Aorta (tissue), 5 donors: ENCODE data around the gene EFCAB6. TPM values are rescaled to one million over a fixed set of nuclear protein-coding genes. Genes with fewer than 3 reads are reported as not detected.
A peak's percentile ranks its signal among the peaks of the same experiment; 100 is the strongest.

ENCODE experiments used
- ATAC-seq: fragments of 200-7000 bp; cut with Tn5 transposase; one replicate; pipeline ENCODE4 v1.9.1; 2022; ENCODE audit warnings: moderate library complexity; ENCODE audit not compliant: low FRiP score
- DNase-seq, 2 donors: peaks; one replicate each; pipeline ENCODE4 v3.0.0-alpha.2; 2020
- H3K27ac ChIP-seq, 2 donors: one replicate each; pipeline ENCODE4 v1.5.1; 2013; ENCODE audit warnings: low read length in 2 of 2, mild to moderate bottlenecking in 2 of 2, moderate library complexity in 2 of 2, control low read depth in 1 of 2, inconsistent platforms in 1 of 2, low read depth in 1 of 2
- H3K27me3 ChIP-seq, 2 donors: one replicate each; pipeline ENCODE4 v1.6.1; 2013; ENCODE audit warnings: control low read depth in 1 of 2, low read length in 1 of 2, mild to moderate bottlenecking in 1 of 2, moderate library complexity in 1 of 2; ENCODE audit not compliant: insufficient read depth in 2 of 2, control insufficient read depth in 1 of 2
- H3K36me3 ChIP-seq, 2 donors: one replicate each; pipeline ENCODE4 v1.6.1; 2013; ENCODE audit warnings: control low read depth in 1 of 2, low read length in 1 of 2, mild to moderate bottlenecking in 1 of 2; ENCODE audit not compliant: insufficient read depth in 2 of 2, control insufficient read depth in 1 of 2
- H3K4me1 ChIP-seq, 2 donors: one replicate each; pipeline ENCODE4 v1.6.1; 2013; ENCODE audit warnings: low read length in 2 of 2, control low read depth in 1 of 2, mild to moderate bottlenecking in 1 of 2, moderate library complexity in 1 of 2; ENCODE audit not compliant: insufficient read depth in 2 of 2, control insufficient read depth in 1 of 2
- H3K4me3 ChIP-seq, 2 donors: one replicate each; pipeline ENCODE4 v1.5.1; 2013; ENCODE audit warnings: low read length in 2 of 2, control low read depth in 1 of 2, mild to moderate bottlenecking in 1 of 2
- H3K9me3 ChIP-seq: one replicate; pipeline ENCODE4 v1.6.1; 2013; ENCODE audit warnings: mild to moderate bottlenecking, low read length; ENCODE audit not compliant: control insufficient read depth
- WGBS, 2 donors: extraction: QIAGEN DNeasy Blood & Tissue Kit; methylation state at CpG; one replicate each; pipeline ENCODE4 v1.1.7; 2013; 5-methylcytosine and 5-hydroxymethylcytosine counted together
- intact Hi-C, 2 donors: fragments of 100-400 bp; cut with DNase I; formaldehyde crosslinking; loops; one replicate each; pipeline versions ENCODE4 v1.14.2 to v1.15.0; 2022
- polyA plus RNA-seq, 2 donors: library from polyadenylated mRNA; stranded (reverse); fragments of 200-250 nt; gene quantifications; one replicate each; pipeline ENCODE4 v1.2.3, GENCODE V29; 2013
- total RNA-seq, 2 donors: library from RNA; stranded (reverse); fragmentation: NEBNext Ultra II Directional; extraction: Animal tissue kit (Norgen Biotek cat#: 25700); gene quantifications; one replicate each; pipeline ENCODE4 v1.2.1, GENCODE V29; 2021
- donor health status: healthy with polysubstance abuse.
- donor health status: Bipolar disorder and iron deficiency.
- donor health status: DM: no; HTN: no; CAD: no.
- donor health status: DM: no; HTN: no; CAD: no.
- donor health status: DM: yes; HTN: yes; CAD: no.

Gene EFCAB6
- total and polyA plus RNA-seq, 4 donors, result 0.88 to 2.6 (median 1.8) TPM

DNA sequence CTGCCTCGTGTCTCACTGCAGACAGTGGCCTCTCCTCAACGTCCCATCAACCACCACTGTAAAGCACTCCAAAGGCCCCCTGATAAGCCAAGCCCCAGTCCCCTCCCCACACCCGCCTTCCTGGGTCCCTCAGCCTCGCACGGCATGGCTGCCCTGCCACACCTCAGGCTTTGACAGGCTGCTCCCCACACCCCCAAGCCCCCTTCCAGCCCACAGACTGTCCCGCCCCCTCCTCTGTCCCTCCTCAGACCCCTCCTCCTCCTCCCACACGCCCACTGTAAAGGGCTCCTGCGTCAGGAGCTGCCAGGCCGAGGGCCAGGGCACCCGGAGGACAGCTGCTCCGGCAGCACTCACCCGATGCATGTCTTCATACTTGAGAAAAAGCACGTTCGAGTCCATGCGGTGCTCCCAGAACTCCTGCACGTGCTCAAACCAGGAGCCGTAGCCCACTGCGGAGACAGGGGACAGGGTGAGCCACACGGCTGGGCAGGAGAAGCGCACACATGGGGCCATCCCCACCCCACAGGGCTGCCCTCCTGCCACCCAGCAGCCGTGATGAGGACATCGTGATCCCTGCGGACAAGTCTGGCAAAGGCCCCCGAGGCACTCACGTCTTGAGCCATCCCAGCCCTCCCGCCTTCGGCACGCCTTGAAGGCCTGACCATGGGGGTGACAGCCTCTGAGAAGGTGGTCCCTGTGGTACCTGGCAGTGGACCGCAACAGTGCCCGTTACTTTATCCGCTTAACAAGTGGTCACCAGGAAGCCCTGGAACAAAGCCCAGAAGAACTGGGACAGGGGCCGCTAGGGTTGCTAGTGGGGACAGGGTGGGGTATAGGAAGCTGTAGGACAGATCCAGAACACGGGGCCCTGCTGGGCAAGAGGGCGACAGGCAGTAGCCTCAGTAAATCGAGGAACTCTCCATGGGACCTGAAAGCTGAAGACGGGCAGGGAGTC is 21.5 kb upstream of the EFCAB6 start:
- intact Hi-C loops, result no loop called here
- H3K27me3 ChIP-seq, result no peaks in the 10 kb centered on the region
- DNase-seq (peak in 1 of 2 donors; percentile 26), ATAC-seq (no peak)
- no peak overlapping the region for H3K4me3 ChIP-seq
- H3K9me3 ChIP-seq, result no peaks in the 10 kb centered on the region
- no peaks in the 10 kb centered on the region for H3K4me1 ChIP-seq
- no peaks in the 10 kb centered on the region for H3K36me3 ChIP-seq
- WGBS, 2 donors, result 71 to 73% methylated on average over 35 to 36 of the region's 36 CpGs
- H3K27ac ChIP-seq, result no peak overlapping the region

DNA sequence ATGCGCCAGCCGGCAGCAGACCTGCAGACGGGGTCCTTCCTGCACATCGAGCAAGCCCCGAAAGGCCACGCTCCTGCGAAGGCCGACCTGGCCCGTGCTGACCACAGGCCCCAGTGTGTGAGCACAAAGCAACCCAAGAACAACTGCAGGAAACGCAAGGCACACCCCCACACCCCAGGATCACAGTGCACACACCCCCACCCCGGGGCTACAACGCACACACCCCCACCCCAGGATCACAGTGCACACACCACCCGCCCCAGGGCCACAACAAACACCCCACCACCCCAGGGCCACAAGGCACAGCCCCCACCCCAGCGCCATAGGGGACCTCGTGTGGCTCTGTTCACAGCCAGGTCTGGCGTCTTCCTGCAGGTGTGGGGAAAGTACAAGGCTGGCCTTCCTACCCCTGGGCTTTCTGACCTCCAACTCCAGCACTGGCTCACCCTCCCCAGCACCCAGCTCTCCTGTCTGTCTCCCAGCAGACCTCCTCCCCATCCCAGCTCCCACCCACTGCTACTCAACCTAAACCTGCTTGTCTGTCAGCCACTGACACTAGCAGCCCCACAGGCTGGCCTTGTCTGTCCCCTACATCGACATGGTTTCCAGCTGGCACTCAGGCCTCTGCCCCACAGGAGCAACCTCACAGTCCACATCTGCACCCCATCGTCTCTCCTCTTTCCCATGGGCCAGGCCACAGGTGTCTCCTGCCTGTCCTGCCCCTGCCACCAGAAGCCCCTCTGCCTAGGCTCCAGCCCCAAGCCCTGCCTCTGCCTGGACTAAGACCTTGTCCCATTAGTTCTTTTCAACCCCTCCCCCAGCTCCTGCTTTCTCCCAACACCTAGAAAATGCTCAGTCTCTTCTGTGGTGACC is 20.5 kb upstream of the EFCAB6 start:
- DNase-seq, result peak in 1 of 2 donors; percentile 57
- Histone ChIP-seq H3K9me3 (no peaks in the 10 kb centered on the region), H3K4me1 (no peaks in the 10 kb centered on the region), H3K4me3 (no peak overlapping the region), H3K36me3 (no peaks in the 10 kb centered on the region), H3K27ac (no peak overlapping the region), H3K27me3 (no peaks in the 10 kb centered on the region)
- no peak for ATAC-seq
- WGBS, 2 donors, result 88 to 93% methylated on average over 18 of the region's 18 CpGs
- intact Hi-C loops, result no loop called here

DNA sequence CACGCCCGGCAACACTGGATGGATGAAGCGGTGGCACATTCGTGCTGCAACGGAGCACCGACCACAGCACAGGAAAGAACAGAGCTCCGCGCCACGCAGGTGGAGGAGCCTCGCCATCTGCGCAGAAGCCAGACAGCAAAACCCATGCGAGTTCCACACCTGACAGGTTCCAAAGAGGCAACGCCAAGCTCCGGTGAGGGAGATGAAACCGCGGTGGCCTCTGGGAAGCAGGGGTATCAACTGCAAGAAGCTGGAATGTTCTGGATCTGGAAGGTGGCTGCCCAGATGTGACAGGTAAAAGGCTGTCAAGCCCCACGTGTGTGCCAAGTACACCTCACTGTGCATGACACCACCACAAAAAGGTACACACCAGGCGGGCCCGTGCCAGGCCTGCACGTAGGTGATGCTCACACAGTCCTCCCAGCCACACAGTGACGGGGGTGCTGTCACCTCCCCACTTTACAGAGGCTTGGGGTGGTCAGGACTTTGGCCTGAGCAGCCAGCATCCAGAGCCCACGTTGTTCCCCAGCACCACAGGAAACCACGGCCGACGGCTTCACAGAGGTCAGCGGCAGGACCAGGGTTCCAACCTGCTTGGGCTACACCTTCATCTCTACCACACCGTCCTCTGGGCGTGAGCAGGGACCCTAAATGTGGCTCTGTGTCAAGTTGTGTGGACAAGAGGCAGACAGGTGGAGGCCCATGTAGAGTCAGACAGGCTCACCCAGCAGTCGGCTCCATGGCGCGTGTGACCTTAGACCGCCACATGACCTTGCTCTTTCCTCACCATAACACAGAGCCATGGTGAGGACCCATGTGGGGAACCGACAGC is 19.7 kb upstream of the EFCAB6 start:
- Histone ChIP-seq H3K4me3 (no peak overlapping the region), H3K36me3 (no peaks in the 10 kb centered on the region), H3K9me3 (no peaks in the 10 kb centered on the region), H3K4me1 (no peaks in the 10 kb centered on the region), H3K27ac (no peak overlapping the region), H3K27me3 (no peaks in the 10 kb centered on the region)
- DNase-seq, result peak in 1 of 2 donors; percentile 68
- intact Hi-C loops, result no loop called here
- no peak for ATAC-seq
- 95 to 96% methylated on average over 33 of the region's 33 CpGs for WGBS, 2 donors

DNA sequence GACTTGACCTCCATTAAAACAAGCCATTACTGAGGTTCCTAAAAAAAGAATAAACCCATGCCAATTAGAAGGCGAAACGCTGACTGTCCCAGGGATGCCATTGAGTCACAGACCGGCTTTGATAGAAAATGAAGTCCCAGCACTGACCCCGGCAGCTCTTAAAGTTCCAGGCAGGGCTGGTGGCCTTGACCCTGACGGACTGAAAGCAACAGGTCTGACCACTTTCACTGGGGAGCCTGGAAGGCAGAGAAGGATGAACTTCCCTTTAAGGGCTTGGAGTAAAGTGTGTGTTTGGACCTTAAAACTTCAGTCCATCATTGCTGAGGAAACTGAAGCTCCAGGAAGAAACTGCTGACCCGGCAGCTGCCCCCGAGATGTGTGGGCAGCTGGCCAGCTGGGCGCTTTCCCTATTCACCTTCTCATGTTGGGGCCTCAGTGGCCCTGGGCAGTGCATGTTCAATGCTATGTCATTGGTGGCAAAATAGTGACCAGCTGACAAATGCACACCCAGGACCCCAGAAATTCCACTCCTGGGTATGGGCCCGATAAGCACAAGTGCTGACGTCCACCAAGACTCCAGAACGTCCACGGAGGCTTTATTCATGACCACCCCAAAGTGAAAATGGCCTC is 18.9 kb upstream of the EFCAB6 start:
- WGBS, 2 donors, result 81 to 83% methylated on average over 12 of the region's 12 CpGs
- ATAC-seq, result no peak
- Histone ChIP-seq H3K27ac (no peak overlapping the region), H3K36me3 (no peaks in the 10 kb centered on the region), H3K27me3 (no peaks in the 10 kb centered on the region), H3K4me1 (no peaks in the 10 kb centered on the region), H3K4me3 (no peak overlapping the region), H3K9me3 (no peaks in the 10 kb centered on the region)
- intact Hi-C loops, result no loop called here
- DNase-seq, result peak in 1 of 2 donors; percentile 59

DNA sequence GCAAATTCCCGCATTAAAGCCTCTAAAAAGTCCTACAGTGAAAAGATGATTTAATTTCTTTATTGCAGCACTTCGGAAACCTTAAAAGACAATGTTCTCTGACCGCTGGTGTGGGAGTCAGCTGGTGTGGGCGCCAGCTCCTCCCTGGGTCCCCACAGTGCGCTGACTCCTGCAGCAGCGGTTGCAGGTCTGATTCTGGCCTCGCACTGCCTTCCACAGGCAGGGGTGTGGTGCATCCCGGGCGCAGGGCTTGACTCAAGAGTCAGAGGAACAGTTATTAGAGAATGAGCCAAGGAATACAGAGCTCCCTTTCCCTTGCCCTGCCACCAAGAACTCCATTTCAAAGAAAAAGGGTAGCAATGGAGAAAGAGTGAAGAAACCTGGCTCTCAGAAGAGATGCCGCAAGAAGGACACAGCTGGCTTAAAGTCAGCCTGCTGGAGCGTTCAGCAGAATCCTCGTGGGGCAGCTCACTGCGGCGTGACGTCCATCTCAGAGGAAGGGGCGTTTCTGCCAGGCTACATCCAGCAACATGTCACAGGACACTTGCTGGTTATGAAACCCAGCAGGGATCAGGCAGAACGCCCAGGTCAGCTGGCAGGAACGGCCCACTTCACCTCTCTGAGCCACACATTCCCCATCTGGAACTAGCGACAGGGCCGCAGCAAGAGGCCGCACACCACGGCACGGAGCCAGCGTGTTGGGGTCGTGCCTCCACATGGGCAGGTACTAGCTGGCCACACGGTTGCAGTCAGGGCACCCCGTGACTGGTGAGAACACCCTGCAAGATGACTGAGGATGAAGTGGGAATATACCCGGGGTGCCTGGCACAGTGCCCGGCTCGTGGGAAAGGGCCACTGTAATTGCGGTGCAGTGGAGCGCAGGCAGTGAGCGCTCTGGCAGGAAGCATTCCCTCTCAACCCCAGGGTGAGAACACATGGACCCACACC is 18.1 kb upstream of the EFCAB6 start:
- no peaks in the 10 kb centered on the region for H3K9me3 ChIP-seq
- 46 to 47% methylated on average over 33 of the region's 33 CpGs for WGBS, 2 donors
- H3K4me3 ChIP-seq, result no peak overlapping the region
- ATAC-seq, result peak; percentile 11
- peak in 1 of 2 donors; percentile 80 for DNase-seq
- H3K36me3 ChIP-seq, result no peaks in the 10 kb centered on the region
- H3K27ac ChIP-seq, result no peak overlapping the region
- intact Hi-C loops, result loop anchor here in 1 of 2 donors (10.0 kb wide), 1 partner anchor 435 kb away; no protein-coding TSS in a partner anchor
- H3K4me1 ChIP-seq, result no peaks in the 10 kb centered on the region
- H3K27me3 ChIP-seq, result no peaks in the 10 kb centered on the region

DNA sequence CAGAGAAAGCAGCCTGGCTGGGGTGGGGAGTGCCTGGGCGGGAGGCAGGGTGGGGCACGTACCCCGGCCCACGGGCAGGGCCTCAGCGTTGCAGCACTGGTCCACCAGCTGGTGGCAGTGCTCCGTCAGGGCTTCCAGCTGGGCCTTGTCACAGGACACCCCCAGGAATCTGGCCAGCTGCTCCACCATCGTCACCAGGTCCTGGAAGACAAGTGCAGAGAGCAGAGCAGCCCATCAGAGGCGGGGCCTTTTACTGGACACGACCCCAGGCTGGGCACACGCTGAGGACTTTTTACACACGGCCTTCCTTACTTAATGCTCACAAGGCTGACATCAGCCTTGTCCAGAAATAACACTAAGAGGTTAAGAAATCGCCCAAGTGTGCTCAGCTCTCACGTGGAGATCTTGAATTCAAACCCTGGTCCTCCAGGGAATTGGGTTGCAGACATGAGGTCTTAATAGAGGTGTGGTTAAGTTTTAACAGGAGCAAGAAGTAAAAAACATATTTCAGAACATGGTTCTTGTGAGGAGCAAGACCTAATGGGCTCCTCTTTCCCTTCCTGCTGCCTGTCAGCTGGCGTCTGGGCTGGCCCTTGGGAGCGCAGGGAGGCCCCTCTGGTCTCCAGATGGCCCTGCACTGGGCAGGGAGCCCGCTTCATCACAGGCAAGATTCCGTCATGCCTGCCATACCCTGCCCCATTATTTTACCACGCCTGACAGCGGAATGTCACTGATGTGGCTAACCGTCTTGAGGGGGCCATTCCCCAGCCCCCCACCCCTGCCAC is 17.1 kb upstream of the EFCAB6 start:
- DNase-seq (peak in 1 of 2 donors; percentile 83), ATAC-seq (peak; percentile 51)
- WGBS, 2 donors, result 17 to 23% methylated on average over 20 of the region's 20 CpGs
- no peak overlapping the region for H3K4me3 ChIP-seq
- H3K36me3 ChIP-seq, result no peaks in the 10 kb centered on the region
- H3K4me1 ChIP-seq, result no peaks in the 10 kb centered on the region
- no peaks in the 10 kb centered on the region for H3K27me3 ChIP-seq
- intact Hi-C loops, result loop anchor here in 1 of 2 donors (10.0 kb wide), 1 partner anchor 434 kb away; no protein-coding TSS in a partner anchor
- no peak overlapping the region for H3K27ac ChIP-seq
- H3K9me3 ChIP-seq, result no peaks in the 10 kb centered on the region

DNA sequence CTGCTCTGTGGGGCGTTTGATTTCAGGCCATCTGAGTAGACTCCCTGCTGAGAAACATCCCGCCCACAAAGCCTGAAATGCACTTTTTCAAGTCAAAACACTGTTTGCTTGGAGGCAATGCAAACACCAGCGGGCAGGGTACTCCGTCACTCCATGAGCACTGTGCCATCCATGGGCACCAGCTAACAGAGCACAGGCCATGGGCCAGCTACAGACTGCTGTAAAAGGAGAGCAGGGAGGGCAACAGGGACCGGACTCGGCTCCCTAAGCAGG is 16.6 kb upstream of the EFCAB6 start:
- Histone ChIP-seq H3K4me1 (no peaks in the 10 kb centered on the region), H3K36me3 (no peaks in the 10 kb centered on the region), H3K27ac (no peak overlapping the region), H3K27me3 (no peaks in the 10 kb centered on the region), H3K9me3 (no peaks in the 10 kb centered on the region), H3K4me3 (no peak overlapping the region)
- 62 to 64% methylated on average over 6 of the region's 6 CpGs for WGBS, 2 donors
- intact Hi-C loops, result loop anchor here in 1 of 2 donors (10.0 kb wide), 1 partner anchor 434 kb away; no protein-coding TSS in a partner anchor
- ATAC-seq (no peak), DNase-seq (no peak)
